ENCODE results near the gene ARL15.

ARL15 gene

GRCh38 chr5:54205453-54205852 lies 104.9 kb downstream of the ARL15 start:
- no peak for TF ChIP-seq CTCF (IDR thresholded peaks at IDR 0.05; ENCODE audit: insufficient read depth, low read depth, low read length, missing control alignments)
- no peak for DNase-seq (ENCODE audit: low read depth)
- H3K4me3 ChIP-seq (ENCODE audit: low read depth, low read length): no peak overlapping the region

- no peak overlapping the region for H3K4me3 ChIP-seq (ENCODE audit: low read depth, low read length)
- no peak for TF ChIP-seq CTCF (IDR thresholded peaks at IDR 0.05; ENCODE audit: insufficient read depth, low read depth, low read length, missing control alignments)
- no peak for DNase-seq (ENCODE audit: low read depth)
Observed at GRCh38 chr5:54197018-54197417, 113.4 kb downstream of the ARL15 start.

GRCh38 chr5:54195701-54196100 lies 114.7 kb downstream of the ARL15 start:
- H3K4me3 ChIP-seq (ENCODE audit: low read depth, low read length): no peak overlapping the region
- no peak for DNase-seq (ENCODE audit: low read depth)
- TF ChIP-seq CTCF (IDR thresholded peaks at IDR 0.05; ENCODE audit: insufficient read depth, low read depth, low read length, missing control alignments): no peak

- DNase-seq (ENCODE audit: low read depth): no peak
- no peak overlapping the region for H3K4me3 ChIP-seq (ENCODE audit: low read depth, low read length)
- no peak for TF ChIP-seq CTCF (IDR thresholded peaks at IDR 0.05; ENCODE audit: insufficient read depth, low read depth, low read length, missing control alignments)
Observed at GRCh38 chr5:54194318-54194717, 116.1 kb downstream of the ARL15 start.

GRCh38 chr5:54187694-54188093 lies 122.7 kb downstream of the ARL15 start:
- TF ChIP-seq CTCF (IDR thresholded peaks at IDR 0.05; ENCODE audit: insufficient read depth, low read depth, low read length, missing control alignments): no peak
- DNase-seq (ENCODE audit: low read depth): no peak
- no peak overlapping the region for H3K4me3 ChIP-seq (ENCODE audit: low read depth, low read length)

GRCh38 chr5:54186912-54187445 lies 123.4 kb downstream of the ARL15 start:
- no peak for DNase-seq (ENCODE audit: low read depth)
- H3K4me3 ChIP-seq (ENCODE audit: low read depth, low read length): no peak overlapping the region
- no peak for TF ChIP-seq CTCF (IDR thresholded peaks at IDR 0.05; ENCODE audit: insufficient read depth, low read depth, low read length, missing control alignments)

- H3K4me3 ChIP-seq (ENCODE audit: low read depth, low read length): no peak overlapping the region
- TF ChIP-seq CTCF (IDR thresholded peaks at IDR 0.05; ENCODE audit: insufficient read depth, low read depth, low read length, missing control alignments): no peak
- no peak for DNase-seq (ENCODE audit: low read depth)
Observed at GRCh38 chr5:54186108-54186507, 124.3 kb downstream of the ARL15 start.

Measured in GM12865 (cell line).